Measurements from ENCODE around the gene GPI.

DNA sequence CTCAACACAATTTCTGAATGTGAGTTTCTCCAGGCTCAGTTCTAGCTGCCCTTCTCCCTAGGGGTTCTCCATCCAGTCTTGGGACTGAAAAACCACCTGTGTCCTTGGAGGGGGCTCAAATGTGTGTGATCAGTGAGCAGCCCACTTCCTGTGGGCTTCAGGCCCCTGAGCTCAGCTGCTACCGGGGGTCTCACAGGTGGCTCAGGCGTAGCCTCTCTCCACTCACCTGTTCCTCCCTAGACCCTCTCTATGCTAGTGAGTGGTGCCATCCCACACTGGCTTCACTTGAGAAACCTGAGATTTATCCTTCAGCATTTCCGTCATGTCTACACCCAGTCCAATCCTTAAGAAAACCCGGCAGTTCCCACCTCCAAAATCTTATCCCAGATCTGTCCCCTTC lies 39.8 kb upstream of the GPI start:
- TF ChIP-seq EZH2 (IDR thresholded peaks at IDR 0.05; ENCODE audit: borderline replicate concordance, low read length) = no peak
- TF ChIP-seq, protein P1, sequence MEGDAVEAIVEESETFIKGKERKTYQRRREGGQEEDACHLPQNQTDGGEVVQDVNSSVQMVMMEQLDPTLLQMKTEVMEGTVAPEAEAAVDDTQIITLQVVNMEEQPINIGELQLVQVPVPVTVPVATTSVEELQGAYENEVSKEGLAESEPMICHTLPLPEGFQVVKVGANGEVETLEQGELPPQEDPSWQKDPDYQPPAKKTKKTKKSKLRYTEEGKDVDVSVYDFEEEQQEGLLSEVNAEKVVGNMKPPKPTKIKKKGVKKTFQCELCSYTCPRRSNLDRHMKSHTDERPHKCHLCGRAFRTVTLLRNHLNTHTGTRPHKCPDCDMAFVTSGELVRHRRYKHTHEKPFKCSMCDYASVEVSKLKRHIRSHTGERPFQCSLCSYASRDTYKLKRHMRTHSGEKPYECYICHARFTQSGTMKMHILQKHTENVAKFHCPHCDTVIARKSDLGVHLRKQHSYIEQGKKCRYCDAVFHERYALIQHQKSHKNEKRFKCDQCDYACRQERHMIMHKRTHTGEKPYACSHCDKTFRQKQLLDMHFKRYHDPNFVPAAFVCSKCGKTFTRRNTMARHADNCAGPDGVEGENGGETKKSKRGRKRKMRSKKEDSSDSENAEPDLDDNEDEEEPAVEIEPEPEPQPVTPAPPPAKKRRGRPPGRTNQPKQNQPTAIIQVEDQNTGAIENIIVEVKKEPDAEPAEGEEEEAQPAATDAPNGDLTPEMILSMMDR (conservative IDR thresholded peaks at IDR 0.05 in 1 of 2, IDR thresholded peaks at IDR 0.05 in 1 of 2; ENCODE audit: extremely low read depth in 1 of 2, insufficient read depth in 1 of 2, low read depth in 1 of 2, low read length in 2 of 2) = no peak
